GM21423 (cell line): ENCODE measurements around the gene RXRA.

ENCODE experiments used
- ATAC-seq: cut with Tn5 transposase; IDR thresholded peaks from one replicate; pipeline ENCODE4 v1.9.1; 2021; ENCODE audit warnings: mild to moderate bottlenecking, moderate library complexity; ENCODE audit not compliant: unreplicated experiment

The RXRA gene

GRCh38 chr9:134477927-134478326, 151.7 kb downstream of the RXRA start:
- ATAC-seq, result no peak

GRCh38 chr9:134481762-134482161, 155.5 kb downstream of the RXRA start:
- no peak for ATAC-seq

GRCh38 chr9:134482226-134482625, 156.0 kb downstream of the RXRA start:
- ATAC-seq, result no peak

GRCh38 chr9:134483361-134484184, 157.3 kb downstream of the RXRA start:
- ATAC-seq, result no peak

- ATAC-seq, result no peak
These were observed 158.2 kb downstream of the RXRA start for GRCh38 chr9:134484479-134484878.

GRCh38 chr9:134485653-134486052, 159.4 kb downstream of the RXRA start:
- ATAC-seq, result no peak

- no peak for ATAC-seq
These were observed 159.9 kb downstream of the RXRA start for GRCh38 chr9:134486143-134486591.

- no peak for ATAC-seq
These were observed 160.3 kb downstream of the RXRA start for GRCh38 chr9:134486596-134486995.
